Activated T-helper 2 cell treated with anti-CD3 and anti-CD28 coated beads, Interferon-gamma antibody, Interleukin-2, Interleukin-4, amounts not matched to agents 10 μg/mL and 5 μg/mL and 100 μg/mL, durations not matched to agents 14 hours and 24 hours and 36 hours (primary cell): ENCODE data around the gene ORM2. TPM values are rescaled to one million over a fixed set of nuclear protein-coding genes. Genes with fewer than 3 reads are reported as not detected.

Experiments used
- DNase-seq: peaks from one replicate; pipeline ENCODE4 v3.0.0; 2021; ENCODE audit warnings: low spot score
- H3K27ac Mint-ChIP-seq: one replicate; pipeline ENCODE4 v1.8.0; 2021; ENCODE audit warnings: mixed read lengths
- H3K27me3 Mint-ChIP-seq: one replicate; pipeline ENCODE4 v1.8.0; 2021; ENCODE audit warnings: low read depth, mixed read lengths
- H3K36me3 Mint-ChIP-seq: one replicate; pipeline ENCODE4 v1.8.0; 2021; ENCODE audit warnings: low read depth, mixed read lengths
- H3K4me1 Mint-ChIP-seq: one replicate; pipeline ENCODE4 v1.8.0; 2021; ENCODE audit warnings: low read depth, mixed read lengths
- H3K4me3 Mint-ChIP-seq: one replicate; pipeline ENCODE4 v1.8.0; 2021; ENCODE audit warnings: low read depth, mild to moderate bottlenecking, moderate library complexity, mixed read lengths
- H3K9me3 Mint-ChIP-seq: one replicate; pipeline ENCODE4 v1.8.0; 2021; ENCODE audit warnings: mixed read lengths
- intact Hi-C: fragments of 100-400 bp; cut with micrococcal nuclease; formaldehyde crosslinking; loops from one replicate; pipeline ENCODE4 v1.15.1; 2023
- total RNA-seq: library from RNA; stranded (reverse); gene quantifications from 2 replicates; pipeline ENCODE4 v1.2.3, GENCODE V29; 2022

ORM2 gene
- total RNA-seq, 1 donor from 2014 or later, result not detected

DNA sequence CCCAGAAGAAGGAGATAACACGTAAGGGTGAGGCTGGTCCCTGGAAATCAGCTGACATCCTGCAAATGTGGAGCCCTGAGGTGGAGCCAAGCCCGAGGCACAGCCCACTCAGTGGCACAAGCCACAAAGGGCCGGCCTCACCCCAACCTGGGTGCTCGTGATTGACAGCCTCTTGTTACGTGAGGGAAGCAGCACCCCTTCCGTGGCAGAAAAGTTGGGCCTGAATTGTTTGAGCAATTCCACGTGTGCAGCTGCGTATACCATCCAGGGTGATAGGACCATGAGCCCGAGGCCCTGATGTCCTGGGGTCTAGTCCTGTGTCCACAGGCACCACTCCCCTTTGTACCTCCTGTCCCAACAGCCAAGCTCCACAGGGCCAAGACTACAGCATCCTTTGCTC lies 4.8 kb downstream of the ORM2 start:
- no peaks in the 10 kb centered on the region for H3K27me3 Mint-ChIP-seq
- no peak overlapping the region for H3K27ac Mint-ChIP-seq
- H3K4me1 Mint-ChIP-seq, result peaks cover 4% of the 10 kb centered on the region
- no peak overlapping the region for H3K4me3 Mint-ChIP-seq
- intact Hi-C loops, result no loop called here
- DNase-seq, result no peak
- H3K36me3 Mint-ChIP-seq, result peaks cover 49% of the 10 kb centered on the region
- no peaks in the 10 kb centered on the region for H3K9me3 Mint-ChIP-seq

DNA sequence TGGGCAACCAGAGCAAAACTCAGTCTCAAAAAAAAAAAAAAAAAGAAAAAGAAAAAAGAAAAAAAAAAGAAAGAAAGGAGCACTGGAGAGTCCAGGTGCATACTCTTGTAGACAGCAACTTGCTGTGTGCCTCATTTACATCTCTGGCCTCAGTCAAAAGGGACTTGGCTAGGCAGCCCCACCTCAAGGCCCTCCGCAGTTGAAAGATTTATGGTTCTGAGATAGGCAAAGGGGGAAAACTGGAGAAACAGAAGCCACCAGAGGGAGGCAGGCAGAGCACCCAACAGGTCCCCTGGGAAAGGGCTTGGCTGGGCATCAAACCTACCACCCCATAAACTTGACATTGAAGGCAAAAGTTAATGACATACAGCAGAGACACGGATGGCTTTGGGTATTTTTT lies 6.1 kb downstream of the ORM2 start:
- intact Hi-C loops, result loop anchor here (5.0 kb wide), 1 partner anchor 172 kb away; the partner anchor contains the start of gene WHRN
- DNase-seq, result no peak
- Mint-ChIP-seq H3K9me3 (no peaks in the 10 kb centered on the region), H3K4me3 (no peak overlapping the region), H3K36me3 (peaks cover 62% of the 10 kb centered on the region), H3K27me3 (no peaks in the 10 kb centered on the region), H3K27ac (no peak overlapping the region), H3K4me1 (peaks cover 4% of the 10 kb centered on the region)

GRCh38 chr9:114336157-114336556 lies 6.5 kb downstream of the ORM2 start:
- intact Hi-C loops, result loop anchor here (5.0 kb wide), 1 partner anchor 171 kb away; the partner anchor contains the start of gene WHRN
- no peak overlapping the region for H3K27ac Mint-ChIP-seq

DNA sequence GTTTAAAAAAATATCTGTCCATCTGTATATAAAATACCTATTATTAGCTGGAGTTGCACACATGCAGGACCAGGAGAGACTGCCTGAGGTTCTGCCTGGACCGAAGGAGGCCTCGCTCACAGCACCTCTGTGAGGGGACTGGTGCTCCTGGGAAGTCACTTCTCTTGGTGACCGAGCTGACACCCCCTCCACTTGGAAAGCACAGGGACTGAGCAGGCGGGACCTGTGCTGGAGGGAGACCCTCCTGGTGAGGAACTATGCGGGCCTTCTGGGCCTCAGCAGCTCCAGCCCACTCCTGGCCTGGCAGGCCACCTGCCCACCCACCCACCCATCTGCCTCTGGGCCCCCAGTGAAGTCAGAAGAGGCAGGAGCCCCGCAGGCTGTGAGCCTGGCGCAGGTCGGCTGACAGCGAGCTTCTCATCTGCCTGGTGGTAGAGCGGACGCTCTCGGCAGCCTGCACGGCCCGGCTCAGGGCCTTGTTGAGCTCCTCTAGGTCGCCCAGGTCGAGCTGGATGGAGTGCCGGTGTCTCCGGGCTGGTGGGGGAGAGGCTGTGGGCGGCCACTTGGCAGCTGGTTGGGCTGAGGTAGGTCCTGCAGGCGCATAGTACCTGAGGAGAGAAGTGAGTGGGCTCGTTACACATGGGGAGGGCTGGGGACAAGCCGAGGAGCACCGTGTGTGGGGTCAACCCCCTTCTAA lies 7.2 kb downstream of the ORM2 start:
- Mint-ChIP-seq H3K4me3 (no peak overlapping the region), H3K36me3 (peaks cover 73% of the 10 kb centered on the region), H3K27me3 (no peaks in the 10 kb centered on the region), H3K4me1 (peaks cover 7% of the 10 kb centered on the region), H3K9me3 (no peaks in the 10 kb centered on the region), H3K27ac (no peak overlapping the region)
- no peak for DNase-seq
- intact Hi-C loops, result loop anchor here (5.0 kb wide), 1 partner anchor 170 kb away; the partner anchor contains the start of gene WHRN

More at GRCh38 chr9:114336157-114336556, 6.5 kb downstream of the ORM2 start:
- Mint-ChIP-seq H3K4me1 (peaks cover 4% of the 10 kb centered on the region), H3K36me3 (peaks cover 66% of the 10 kb centered on the region), H3K27me3 (no peaks in the 10 kb centered on the region), H3K9me3 (no peaks in the 10 kb centered on the region), H3K4me3 (no peak overlapping the region)
- no peak for DNase-seq

DNA sequence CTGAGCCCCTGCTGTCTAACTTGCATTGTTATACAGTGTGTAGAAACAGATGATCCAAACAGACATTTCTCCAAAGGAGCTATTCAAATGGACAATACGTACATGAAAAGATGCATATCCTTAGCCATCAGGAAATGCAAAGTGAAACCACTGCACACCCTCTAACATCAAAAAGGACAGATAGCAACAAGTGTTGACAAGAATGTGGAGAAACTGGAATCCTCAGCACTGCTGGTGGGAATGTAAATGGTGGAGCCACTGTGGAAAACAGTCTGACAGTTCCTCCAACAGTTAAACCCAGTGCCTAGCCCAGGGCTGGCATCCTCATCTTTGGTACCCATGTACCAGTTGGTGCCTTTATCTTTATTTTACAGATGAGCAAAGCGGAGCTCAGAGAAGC lies 8.5 kb downstream of the ORM2 start:
- H3K27ac Mint-ChIP-seq, result peak overlapping the region; percentile 60

DNA sequence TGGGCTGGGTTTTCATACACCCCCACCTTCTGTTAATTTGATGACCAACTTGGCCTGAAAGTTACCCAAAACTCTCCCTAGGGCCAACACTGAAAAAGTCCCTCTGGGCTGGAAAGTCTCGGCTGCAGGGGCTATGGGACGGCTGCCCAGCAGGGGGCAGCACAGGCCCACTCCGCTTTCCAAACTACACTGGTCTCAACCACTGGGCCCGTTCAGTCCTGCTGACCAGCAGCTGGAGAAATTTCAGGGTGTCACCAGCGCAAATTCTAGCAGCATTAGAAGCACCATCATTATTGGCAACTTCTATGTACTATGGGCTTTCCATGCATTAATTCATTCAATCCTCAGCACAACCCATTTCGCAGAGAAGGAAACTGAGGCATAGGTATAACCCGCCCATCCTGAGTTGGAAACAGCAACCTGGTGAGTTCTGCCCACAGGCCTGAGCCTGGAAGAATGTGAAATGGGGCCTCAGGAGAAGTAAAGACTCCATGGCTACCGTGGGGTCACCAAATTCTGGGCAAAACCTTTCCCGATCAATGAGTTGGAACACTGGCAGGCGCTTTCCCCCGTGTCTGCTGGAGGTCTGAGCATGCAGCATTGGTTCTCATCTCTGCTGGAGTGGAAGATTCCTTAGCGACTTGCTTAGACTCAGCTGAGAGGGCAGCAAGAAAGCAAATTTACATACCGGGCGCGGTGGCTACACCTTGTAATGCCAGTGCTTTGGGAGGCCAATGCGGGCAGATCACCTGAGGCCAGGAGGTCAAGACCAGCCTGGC lies 9.7 kb downstream of the ORM2 start:
- peak overlapping the region; percentile 0 for H3K27ac Mint-ChIP-seq
- intact Hi-C loops, result loop anchor here (1.0 to 5.0 kb wide), 3 partner anchors 49 to 168 kb away; partner anchors contain the start of gene WHRN
- no peak overlapping the region for H3K4me3 Mint-ChIP-seq
- no peaks in the 10 kb centered on the region for H3K27me3 Mint-ChIP-seq
- H3K4me1 Mint-ChIP-seq, result peaks cover 9% of the 10 kb centered on the region
- DNase-seq, result peak; percentile 37
- no peaks in the 10 kb centered on the region for H3K9me3 Mint-ChIP-seq
- H3K36me3 Mint-ChIP-seq, result peaks cover 91% of the 10 kb centered on the region

More for the DNA sequence above, 8.5 kb downstream of the ORM2 start:
- no peaks in the 10 kb centered on the region for H3K9me3 Mint-ChIP-seq
- intact Hi-C loops, result loop anchor here (2.0 to 5.0 kb wide), 2 partner anchors 61 to 169 kb away; partner anchors contain the start of gene WHRN
- no peak for DNase-seq
- peaks cover 8% of the 10 kb centered on the region for H3K4me1 Mint-ChIP-seq
- no peaks in the 10 kb centered on the region for H3K27me3 Mint-ChIP-seq
- peaks cover 82% of the 10 kb centered on the region for H3K36me3 Mint-ChIP-seq
- H3K4me3 Mint-ChIP-seq, result no peak overlapping the region

DNA sequence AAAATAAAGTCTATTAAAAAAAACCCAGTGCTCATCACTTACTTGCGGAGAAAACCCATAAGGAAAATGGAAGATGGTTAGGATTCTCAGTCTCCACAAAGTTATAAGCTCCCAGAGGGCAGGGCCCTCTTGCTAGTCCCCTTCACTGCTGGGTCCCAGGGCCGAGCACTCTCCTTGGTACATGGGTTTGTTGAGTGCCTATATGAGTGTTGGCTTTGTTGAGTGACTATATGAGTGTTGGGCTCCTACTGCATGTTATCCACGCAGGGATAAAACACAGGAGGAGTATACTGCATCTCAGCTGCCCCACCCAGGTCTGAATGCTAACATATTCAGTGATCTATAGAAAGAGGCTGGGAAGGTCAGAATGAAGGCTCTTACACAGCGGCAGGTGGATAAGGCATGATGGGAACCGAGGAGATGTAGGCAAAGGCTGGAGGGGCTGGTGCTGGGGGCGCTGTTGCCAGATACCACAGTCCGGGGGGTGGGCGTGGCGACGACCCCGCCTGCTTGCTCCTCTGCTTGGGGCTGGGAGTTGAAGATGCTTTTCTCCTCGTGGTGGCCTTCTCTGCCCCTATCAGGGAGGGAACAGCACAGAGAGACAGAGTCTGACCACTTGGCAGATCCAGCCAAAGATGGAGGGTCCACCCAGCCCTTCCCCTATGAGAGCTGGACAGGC lies 11.6 kb downstream of the ORM2 start:
- peaks cover 94% of the 10 kb centered on the region for H3K36me3 Mint-ChIP-seq
- H3K9me3 Mint-ChIP-seq, result no peaks in the 10 kb centered on the region
- H3K27me3 Mint-ChIP-seq, result no peaks in the 10 kb centered on the region
- no peak overlapping the region for H3K4me3 Mint-ChIP-seq
- H3K4me1 Mint-ChIP-seq, result peaks cover 9% of the 10 kb centered on the region
- no peak for DNase-seq
- peak overlapping the region; percentile 27 for H3K27ac Mint-ChIP-seq
- intact Hi-C loops, result no loop called here

GRCh38 chr9:114341991-114342390 lies 12.3 kb downstream of the ORM2 start:
- Mint-ChIP-seq H3K4me3 (no peak overlapping the region), H3K9me3 (no peaks in the 10 kb centered on the region), H3K27me3 (no peaks in the 10 kb centered on the region), H3K36me3 (peaks cover 94% of the 10 kb centered on the region), H3K4me1 (peaks cover 15% of the 10 kb centered on the region), H3K27ac (no peak overlapping the region)
- DNase-seq, result no peak
- intact Hi-C loops, result no loop called here

DNA sequence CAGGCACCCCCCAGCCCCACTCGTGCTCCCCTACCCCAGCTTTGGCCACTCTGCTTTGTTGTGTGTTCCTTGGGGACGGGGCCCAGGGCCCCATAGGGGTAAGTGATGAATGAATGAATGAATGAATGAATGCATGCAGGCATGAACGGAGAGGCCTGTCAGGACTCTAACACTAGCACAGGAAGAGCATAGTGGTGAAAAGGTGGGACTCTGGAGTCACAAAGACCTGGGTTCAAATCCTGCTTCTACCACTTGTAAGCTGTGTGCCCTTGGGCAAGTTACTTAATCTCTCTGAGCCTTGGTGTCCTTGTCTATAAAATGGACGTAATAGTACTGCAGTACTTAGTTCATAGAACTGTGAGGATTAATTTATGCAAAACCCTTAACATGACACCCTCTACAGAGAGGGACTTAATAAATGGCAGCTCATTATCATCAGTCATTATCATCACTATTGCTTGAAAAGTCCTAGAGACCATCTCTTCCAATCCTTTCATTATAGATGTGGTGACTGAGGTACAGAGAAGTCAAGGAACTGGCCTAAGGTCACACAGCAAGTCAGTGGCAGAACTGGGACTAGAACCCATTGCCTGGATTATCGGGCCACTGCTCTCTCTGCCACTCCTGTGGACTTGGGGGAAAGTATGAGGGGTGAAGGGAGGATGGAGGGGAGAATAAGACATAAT lies 13.2 kb downstream of the ORM2 start:
- DNase-seq, result no peak
- Mint-ChIP-seq H3K4me1 (peaks cover 19% of the 10 kb centered on the region), H3K4me3 (no peak overlapping the region), H3K27me3 (no peaks in the 10 kb centered on the region), H3K27ac (no peak overlapping the region), H3K36me3 (peaks cover 92% of the 10 kb centered on the region), H3K9me3 (no peaks in the 10 kb centered on the region)
- intact Hi-C loops, result no loop called here

- Mint-ChIP-seq H3K36me3 (peaks cover 92% of the 10 kb centered on the region), H3K9me3 (no peaks in the 10 kb centered on the region), H3K4me3 (no peak overlapping the region), H3K27me3 (no peaks in the 10 kb centered on the region), H3K4me1 (peaks cover 26% of the 10 kb centered on the region), H3K27ac (peak overlapping the region; percentile 12)
- no peak for DNase-seq
- intact Hi-C loops, result no loop called here
Observed at GRCh38 chr9:114343471-114344187, 14.0 kb downstream of the ORM2 start.

GRCh38 chr9:114344188-114344566 lies 14.5 kb downstream of the ORM2 start:
- H3K4me3 Mint-ChIP-seq, result no peak overlapping the region
- H3K27ac Mint-ChIP-seq, result peak overlapping the region; percentile 12
- DNase-seq, result no peak
- no peaks in the 10 kb centered on the region for H3K27me3 Mint-ChIP-seq
- peaks cover 92% of the 10 kb centered on the region for H3K36me3 Mint-ChIP-seq
- peaks cover 26% of the 10 kb centered on the region for H3K4me1 Mint-ChIP-seq
- no peaks in the 10 kb centered on the region for H3K9me3 Mint-ChIP-seq
- intact Hi-C loops, result no loop called here

GRCh38 chr9:114344692-114345091 lies 15.0 kb downstream of the ORM2 start:
- no peak overlapping the region for H3K27ac Mint-ChIP-seq

More at GRCh38 chr9:114344692-114345091, 15.0 kb downstream of the ORM2 start:
- Mint-ChIP-seq H3K36me3 (peaks cover 92% of the 10 kb centered on the region), H3K4me3 (no peak overlapping the region), H3K9me3 (no peaks in the 10 kb centered on the region), H3K27me3 (no peaks in the 10 kb centered on the region), H3K4me1 (peaks cover 31% of the 10 kb centered on the region)
- no peak for DNase-seq
- intact Hi-C loops, result loop anchor here (5.0 kb wide), 1 partner anchor 143 kb away; no protein-coding TSS in a partner anchor
